ENCODE data around the gene BFSP1.

The BFSP1 gene

DNA sequence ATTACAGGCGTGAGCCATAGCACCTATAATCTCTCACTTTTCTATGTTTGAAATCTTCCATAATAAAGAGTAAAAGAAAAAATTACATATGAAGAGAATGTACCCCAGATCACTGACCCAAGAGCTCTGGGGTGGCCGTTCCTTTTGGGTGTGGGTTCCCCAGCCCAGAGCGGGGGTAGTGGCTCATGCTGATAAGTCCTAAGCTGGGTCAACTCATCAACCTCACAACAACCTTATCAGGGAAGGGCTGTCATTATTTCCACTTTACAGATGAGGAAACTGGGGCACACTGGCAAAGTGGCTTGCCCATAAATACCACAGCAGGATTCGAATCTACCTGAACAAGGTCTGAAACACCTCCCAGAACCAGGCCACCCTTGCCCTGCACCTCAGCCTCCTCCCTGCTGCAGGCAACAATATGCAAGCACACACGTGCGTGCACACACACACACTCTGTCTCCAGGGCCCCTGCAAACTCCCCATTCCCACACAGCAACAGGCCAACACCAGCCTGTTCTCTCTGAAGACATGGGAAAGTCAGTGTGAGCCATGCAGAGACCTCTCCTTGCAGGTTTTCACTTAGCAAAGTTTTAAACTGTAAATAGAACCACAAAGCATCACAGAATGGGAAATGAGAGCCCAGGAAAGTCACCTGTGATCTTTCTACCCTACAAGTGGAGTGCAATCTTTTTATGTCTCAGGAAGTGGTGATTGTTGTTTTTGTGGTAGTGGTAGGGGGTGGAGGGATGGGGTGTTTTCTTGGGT, 27.7 kb downstream of the BFSP1 start:
- Histone ChIP-seq H3K4me3 (no peak overlapping the region), H3K36me3 (ENCODE audit: insufficient read depth, low read length) (no peaks in the 10 kb centered on the region), H3K9ac (ENCODE audit: insufficient read length) (no peak overlapping the region), H3K9me3 (ENCODE audit: low read depth, low read length) (no peaks in the 10 kb centered on the region), H3K27ac (no peak overlapping the region)
- no peak for TF ChIP-seq POLR2AphosphoS5 (IDR thresholded peaks at IDR 0.05; ENCODE audit: borderline replicate concordance, low read depth, low read length)
- no peak for TF ChIP-seq FOXP2 (optimal IDR thresholded peaks at IDR 0.05; ENCODE audit: control extremely low read depth, extremely low read length, insufficient read depth)
- TF ChIP-seq EZH2 (IDR thresholded peaks at IDR 0.05): no peak
- DNase-seq (ENCODE audit: low read depth, low spot score): no peak

DNA sequence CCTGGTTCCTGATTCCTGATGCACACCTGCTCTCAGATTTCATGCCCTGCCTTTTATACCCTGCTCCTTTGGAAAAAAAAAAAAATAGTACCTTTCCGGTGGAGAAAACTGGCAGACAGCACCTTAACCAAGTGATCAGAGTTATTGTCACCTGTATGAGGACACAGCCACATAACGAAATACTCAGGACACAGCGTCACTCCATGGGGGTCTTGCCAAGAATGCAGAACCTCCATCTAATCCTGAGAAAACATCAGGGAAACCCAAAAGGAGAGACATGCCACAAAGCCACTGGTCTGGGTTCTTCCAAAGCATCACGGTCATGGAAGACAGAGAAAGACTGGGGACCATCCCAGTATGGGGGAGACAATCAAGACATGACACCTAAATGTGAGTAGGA, 29.1 kb downstream of the BFSP1 start:
- H3K9ac ChIP-seq (ENCODE audit: insufficient read length): no peak overlapping the region
- H3K36me3 ChIP-seq (ENCODE audit: insufficient read depth, low read length): no peaks in the 10 kb centered on the region
- TF ChIP-seq EZH2 (IDR thresholded peaks at IDR 0.05) (no peak), POLR2AphosphoS5 (IDR thresholded peaks at IDR 0.05; ENCODE audit: borderline replicate concordance, low read depth, low read length) (no peak), FOXP2 (optimal IDR thresholded peaks at IDR 0.05; ENCODE audit: control extremely low read depth, extremely low read length, insufficient read depth) (no peak)
- no peak overlapping the region for H3K4me3 ChIP-seq
- H3K9me3 ChIP-seq (ENCODE audit: low read depth, low read length): no peaks in the 10 kb centered on the region
- DNase-seq (ENCODE audit: low read depth, low spot score): no peak
- H3K27ac ChIP-seq: no peak overlapping the region

DNA sequence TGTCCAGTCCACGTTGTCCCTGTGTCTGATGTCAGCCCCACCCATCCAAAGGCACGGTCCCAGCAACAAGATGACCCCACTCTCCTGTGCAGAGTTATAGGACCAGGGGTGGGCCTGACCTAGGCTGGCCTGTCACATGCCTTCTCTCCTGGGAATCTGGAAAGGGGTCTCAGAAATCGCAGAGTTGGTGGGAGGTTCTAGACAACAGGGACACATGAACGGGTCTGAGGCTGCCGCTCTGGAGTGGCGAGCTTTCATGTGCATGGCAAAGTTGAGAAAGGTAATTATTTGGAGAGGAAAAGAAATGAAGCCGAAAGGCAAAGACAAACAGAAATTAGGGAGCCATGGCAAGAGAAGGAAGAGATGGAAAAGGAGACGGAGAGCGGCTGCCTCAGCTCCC, 29.5 kb downstream of the BFSP1 start:
- Histone ChIP-seq H3K27ac (no peak overlapping the region), H3K36me3 (ENCODE audit: insufficient read depth, low read length) (no peaks in the 10 kb centered on the region), H3K9ac (ENCODE audit: insufficient read length) (no peak overlapping the region), H3K9me3 (ENCODE audit: low read depth, low read length) (no peaks in the 10 kb centered on the region), H3K4me3 (no peak overlapping the region)
- DNase-seq (ENCODE audit: low read depth, low spot score): no peak
- TF ChIP-seq EZH2 (IDR thresholded peaks at IDR 0.05): no peak
- TF ChIP-seq FOXP2 (optimal IDR thresholded peaks at IDR 0.05; ENCODE audit: control extremely low read depth, extremely low read length, insufficient read depth): no peak
- TF ChIP-seq POLR2AphosphoS5 (IDR thresholded peaks at IDR 0.05; ENCODE audit: borderline replicate concordance, low read depth, low read length): no peak

DNA sequence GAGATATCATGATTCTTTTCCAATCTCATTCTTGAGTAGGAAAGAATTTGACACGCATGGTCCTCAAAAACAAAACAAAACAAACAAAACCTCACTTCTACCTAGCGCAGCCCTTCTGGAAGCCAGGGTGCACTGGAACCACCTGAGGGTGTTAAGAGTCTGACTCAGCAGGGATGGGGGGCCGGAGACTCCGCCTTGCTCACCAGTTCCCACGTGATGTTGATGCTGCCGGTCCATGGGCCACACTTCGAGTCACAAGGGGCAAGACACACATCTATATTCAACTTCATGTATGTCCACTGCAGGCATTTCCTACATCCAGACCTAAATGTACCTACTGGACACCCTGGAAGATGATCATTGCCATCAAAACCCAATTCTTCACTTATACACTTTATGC, 30.4 kb downstream of the BFSP1 start:
- TF ChIP-seq FOXP2 (optimal IDR thresholded peaks at IDR 0.05; ENCODE audit: control extremely low read depth, extremely low read length, insufficient read depth): no peak
- Histone ChIP-seq H3K9ac (ENCODE audit: insufficient read length) (no peak overlapping the region), H3K27ac (no peak overlapping the region), H3K4me3 (no peak overlapping the region), H3K36me3 (ENCODE audit: insufficient read depth, low read length) (no peaks in the 10 kb centered on the region), H3K9me3 (ENCODE audit: low read depth, low read length) (no peaks in the 10 kb centered on the region)
- DNase-seq (ENCODE audit: low read depth, low spot score): no peak

DNA sequence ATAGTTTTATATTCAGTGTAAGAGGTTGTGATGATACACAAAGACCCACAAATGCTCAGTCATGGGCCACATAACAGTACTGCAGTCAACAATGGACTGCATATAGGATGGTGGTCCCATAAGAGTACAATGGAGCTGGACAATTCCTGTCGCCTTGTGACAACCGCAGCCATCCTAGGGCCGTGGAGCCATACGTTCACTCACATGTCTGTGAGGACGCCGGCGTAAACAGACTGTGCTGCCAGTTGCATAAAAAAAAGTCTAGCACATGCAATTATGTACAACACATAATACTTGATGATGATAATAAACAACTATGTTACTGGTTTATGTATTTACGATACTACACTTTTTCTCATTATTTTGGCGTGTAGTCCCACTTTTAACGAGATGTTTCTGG, 30.9 kb downstream of the BFSP1 start:
- DNase-seq (ENCODE audit: low read depth, low spot score): no peak
- TF ChIP-seq EZH2 (IDR thresholded peaks at IDR 0.05) (no peak), POLR2AphosphoS5 (IDR thresholded peaks at IDR 0.05; ENCODE audit: borderline replicate concordance, low read depth, low read length) (no peak), FOXP2 (optimal IDR thresholded peaks at IDR 0.05; ENCODE audit: control extremely low read depth, extremely low read length, insufficient read depth) (no peak)
- H3K9ac ChIP-seq (ENCODE audit: insufficient read length): peak overlapping the region; percentile 32
- no peaks in the 10 kb centered on the region for H3K36me3 ChIP-seq (ENCODE audit: insufficient read depth, low read length)
- H3K4me3 ChIP-seq: no peak overlapping the region
- H3K9me3 ChIP-seq (ENCODE audit: low read depth, low read length): no peaks in the 10 kb centered on the region
- H3K27ac ChIP-seq: no peak overlapping the region

DNA sequence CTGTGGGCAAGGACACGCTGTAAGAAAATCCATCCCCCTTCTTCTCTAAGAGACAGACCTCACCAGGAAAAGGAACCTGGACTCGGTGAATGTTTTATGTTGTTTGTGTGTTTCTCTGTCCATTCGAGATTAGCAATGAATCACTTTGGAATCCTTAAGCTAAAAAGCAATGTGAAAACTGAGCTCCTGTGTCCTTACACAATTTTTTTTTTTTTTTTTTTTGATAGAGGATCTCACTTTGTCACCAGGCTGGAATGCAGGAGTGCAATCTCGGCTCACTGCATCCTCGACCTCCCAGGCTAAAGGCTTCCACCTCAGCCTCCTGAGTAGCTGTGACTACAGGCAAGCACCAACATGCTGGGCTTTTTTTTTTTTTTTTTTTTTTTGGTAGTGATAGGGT, 32.1 kb downstream of the BFSP1 start:
- TF ChIP-seq EZH2 (IDR thresholded peaks at IDR 0.05) (no peak), POLR2AphosphoS5 (IDR thresholded peaks at IDR 0.05; ENCODE audit: borderline replicate concordance, low read depth, low read length) (no peak), FOXP2 (optimal IDR thresholded peaks at IDR 0.05; ENCODE audit: control extremely low read depth, extremely low read length, insufficient read depth) (no peak)
- Histone ChIP-seq H3K4me3 (no peak overlapping the region), H3K36me3 (ENCODE audit: insufficient read depth, low read length) (no peaks in the 10 kb centered on the region), H3K9me3 (ENCODE audit: low read depth, low read length) (no peaks in the 10 kb centered on the region), H3K27ac (no peak overlapping the region), H3K9ac (ENCODE audit: insufficient read length) (no peak overlapping the region)
- DNase-seq (ENCODE audit: low read depth, low spot score): no peak

DNA sequence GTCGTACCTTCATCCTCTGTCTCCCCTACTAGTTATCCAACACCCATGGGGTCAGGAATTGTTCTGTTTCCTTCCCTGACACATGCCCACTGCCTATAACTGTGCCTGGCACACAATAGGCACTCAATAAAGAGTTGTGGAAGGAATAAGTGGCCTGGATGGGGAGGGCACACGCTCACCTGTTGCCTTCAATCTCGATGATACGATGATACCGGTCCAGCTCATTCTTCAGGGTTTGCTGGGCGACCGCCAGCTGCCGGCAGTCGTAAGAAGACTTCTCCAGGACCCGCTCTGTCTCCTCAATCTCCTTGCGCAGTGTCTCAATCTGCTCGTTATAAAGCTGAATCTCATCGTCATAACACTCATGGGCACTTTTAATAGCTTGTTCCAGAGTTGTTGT, 32.5 kb downstream of the BFSP1 start:
- no peak for DNase-seq (ENCODE audit: low read depth, low spot score)
- H3K27ac ChIP-seq: no peak overlapping the region
- no peak overlapping the region for H3K9ac ChIP-seq (ENCODE audit: insufficient read length)
- TF ChIP-seq POLR2AphosphoS5 (IDR thresholded peaks at IDR 0.05; ENCODE audit: borderline replicate concordance, low read depth, low read length): no peak
- H3K36me3 ChIP-seq (ENCODE audit: insufficient read depth, low read length): no peaks in the 10 kb centered on the region
- no peaks in the 10 kb centered on the region for H3K9me3 ChIP-seq (ENCODE audit: low read depth, low read length)
- H3K4me3 ChIP-seq: no peak overlapping the region

DNA sequence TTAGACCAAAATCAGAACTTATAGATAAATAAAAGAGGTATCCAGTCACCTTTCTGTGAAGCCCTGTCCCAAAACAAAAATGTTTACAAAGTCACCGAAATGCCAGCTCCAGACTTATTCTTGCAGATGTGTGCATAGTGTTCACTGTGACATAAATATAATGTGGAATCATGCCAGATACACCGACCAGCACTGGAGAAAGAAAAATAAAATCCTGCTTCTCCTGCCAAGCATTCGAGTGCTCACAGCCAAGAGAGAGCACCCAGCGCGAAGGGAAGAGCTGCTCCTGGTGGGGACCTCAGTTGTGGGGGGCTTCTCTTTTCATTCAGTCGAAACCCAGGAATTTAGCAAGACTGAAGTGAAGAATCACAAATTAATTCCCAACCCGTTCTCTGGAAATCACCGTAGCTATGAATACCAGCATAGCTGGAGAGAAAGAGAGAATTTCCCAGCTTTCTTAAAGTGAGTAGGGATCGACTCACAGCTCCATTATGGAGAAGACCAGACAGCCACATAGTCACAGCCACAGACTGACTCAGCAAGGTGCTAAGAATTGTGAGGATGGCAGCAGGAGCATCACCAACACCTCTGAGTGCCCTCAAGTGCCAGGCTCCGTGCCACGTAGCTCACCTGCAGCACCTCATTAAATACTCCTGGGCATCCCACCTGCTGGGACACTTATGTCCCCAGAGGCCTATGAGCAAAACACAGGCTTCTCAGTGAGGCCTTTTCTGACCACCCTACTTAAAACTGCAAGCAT, 33.2 kb downstream of the BFSP1 start:
- Histone ChIP-seq H3K27ac (no peak overlapping the region), H3K9ac (ENCODE audit: insufficient read length) (no peak overlapping the region), H3K36me3 (ENCODE audit: insufficient read depth, low read length) (no peaks in the 10 kb centered on the region), H3K4me3 (no peak overlapping the region), H3K9me3 (ENCODE audit: low read depth, low read length) (no peaks in the 10 kb centered on the region)
- TF ChIP-seq FOXP2 (optimal IDR thresholded peaks at IDR 0.05; ENCODE audit: control extremely low read depth, extremely low read length, insufficient read depth) (no peak), EZH2 (IDR thresholded peaks at IDR 0.05) (no peak), POLR2AphosphoS5 (IDR thresholded peaks at IDR 0.05; ENCODE audit: borderline replicate concordance, low read depth, low read length) (no peak)
- no peak for DNase-seq (ENCODE audit: low read depth, low spot score)
